SHP77 (cell line): Measurements from ENCODE around the gene ZDHHC11.

ENCODE experiments used
- DNase-seq, 2 experiments: peaks; one replicate each; lab custom pipeline; 2025; lab: John Stamatoyannopoulos, UW

ZDHHC11 gene

GRCh38 chr5:850511-851006 lies at the start of gene ZDHHC11:
ZDHHC11 (minus strand) TSS chr5:850986; CDS start chr5:850602, 384 bp downstream.
- no peak for DNase-seq

DNA sequence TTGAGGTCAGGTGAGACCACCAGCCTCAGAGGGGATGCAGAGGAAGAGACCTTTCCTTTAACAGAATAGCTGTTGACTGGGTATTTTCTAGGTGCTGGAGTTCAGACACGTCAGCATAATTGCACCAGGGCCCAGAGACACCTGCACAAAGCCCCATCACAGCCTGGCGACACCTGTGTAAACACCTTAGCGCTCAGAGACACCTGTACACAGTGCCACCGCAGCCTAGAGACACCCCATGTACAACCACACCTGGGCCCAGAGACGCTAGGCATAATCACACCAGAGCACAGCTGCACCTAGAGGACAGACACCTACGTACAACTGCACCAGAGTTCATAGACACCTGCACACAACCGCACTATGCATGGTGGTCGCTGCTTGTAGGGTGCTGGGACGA lies 42.9 kb upstream of the ZDHHC11 start:
- no peak for DNase-seq

DNA sequence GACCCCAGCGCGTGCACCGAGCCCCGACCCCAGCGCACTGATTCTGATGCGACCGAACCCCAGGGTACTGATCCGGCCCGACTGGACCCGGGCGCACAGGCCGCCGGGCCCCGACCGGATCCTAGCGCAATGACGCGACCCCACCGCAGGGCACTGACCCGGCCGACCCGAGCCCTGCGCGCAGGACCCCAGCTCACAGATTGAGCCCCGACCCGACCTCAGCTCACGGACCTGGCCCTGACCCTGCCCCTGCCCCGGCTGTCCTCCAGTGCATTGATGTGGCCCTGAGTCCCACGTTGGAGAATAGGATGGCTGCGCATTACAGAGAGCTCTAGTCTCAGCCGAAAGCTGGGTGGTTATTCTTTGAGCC lies 42.3 kb upstream of the ZDHHC11 start:
- DNase-seq = no peak

- DNase-seq = peak; percentile 81 to 93
Observed at GRCh38 chr5:892394-893136, 41.8 kb upstream of the ZDHHC11 start, which contains the start of the genes BRD9 and TRIP13. BRD9 (minus strand) TSS chr5:892801; CDS start chr5:892657, 144 bp downstream. TRIP13 (plus strand) TSS chr5:892884; CDS start chr5:892999, 115 bp downstream.

DNA sequence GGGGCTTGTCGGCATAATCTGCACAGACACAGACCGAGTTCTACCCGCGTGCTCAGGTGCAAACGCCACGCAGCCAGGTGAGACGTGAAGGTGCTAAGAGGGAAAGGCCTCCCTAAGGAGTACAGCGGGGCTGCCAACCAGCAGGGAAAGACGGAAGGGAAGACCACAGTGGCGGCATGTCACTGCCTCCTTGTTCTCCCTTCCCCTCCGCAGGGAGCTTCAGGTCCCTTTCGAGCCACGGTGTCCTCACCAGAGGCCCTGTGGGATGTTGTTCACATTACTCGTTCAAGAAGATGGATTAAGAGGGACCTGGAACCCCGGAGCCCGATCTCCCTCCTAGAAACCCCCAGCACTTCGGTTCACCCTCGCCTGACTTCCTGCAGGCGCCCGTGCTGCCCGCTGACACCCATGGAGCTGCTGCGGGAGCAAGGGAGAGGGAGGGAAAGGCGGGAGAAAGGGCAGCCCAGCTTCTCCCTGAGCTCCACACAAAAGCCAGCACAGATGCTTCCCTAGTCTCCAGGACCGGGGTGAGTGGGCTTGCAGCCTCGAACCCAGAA lies 41.1 kb upstream of the ZDHHC11 start:
- no peak for DNase-seq

DNA sequence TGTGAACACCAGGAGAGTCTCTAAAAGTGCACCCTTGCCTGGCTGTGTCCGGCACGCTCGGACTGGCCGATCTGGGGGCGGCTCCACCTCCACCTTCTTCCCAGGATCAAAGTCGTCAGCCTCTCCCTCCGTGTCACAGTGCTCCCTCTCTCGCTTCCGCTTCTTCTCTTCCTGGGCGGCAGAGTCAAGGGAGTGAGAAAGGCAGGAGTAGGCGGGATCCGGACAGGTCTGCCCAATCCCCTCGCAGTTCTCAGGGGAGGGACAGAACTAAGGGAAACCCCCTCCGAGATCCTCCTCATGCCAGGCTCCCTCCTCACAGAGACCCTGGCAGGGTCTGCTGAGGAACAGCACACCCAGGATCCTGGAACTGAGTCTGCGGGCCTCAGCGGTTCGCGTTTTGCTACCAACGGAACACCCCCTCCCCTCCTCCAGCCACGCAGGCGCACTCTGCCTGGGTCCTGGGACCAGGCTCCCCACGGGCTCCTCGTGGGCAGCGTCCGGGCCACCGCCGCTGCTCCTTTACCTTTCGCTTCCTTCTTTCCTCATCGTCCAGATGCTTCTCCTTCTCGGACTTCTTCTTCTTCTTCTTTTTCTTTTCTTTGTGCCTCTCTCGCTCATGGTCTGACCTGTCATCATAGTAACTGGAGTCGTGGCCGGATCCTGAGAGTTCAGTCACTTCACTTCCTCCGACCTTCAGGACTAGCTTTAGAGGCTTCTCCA lies 40.5 kb upstream of the ZDHHC11 start:
- DNase-seq = no peak

DNA sequence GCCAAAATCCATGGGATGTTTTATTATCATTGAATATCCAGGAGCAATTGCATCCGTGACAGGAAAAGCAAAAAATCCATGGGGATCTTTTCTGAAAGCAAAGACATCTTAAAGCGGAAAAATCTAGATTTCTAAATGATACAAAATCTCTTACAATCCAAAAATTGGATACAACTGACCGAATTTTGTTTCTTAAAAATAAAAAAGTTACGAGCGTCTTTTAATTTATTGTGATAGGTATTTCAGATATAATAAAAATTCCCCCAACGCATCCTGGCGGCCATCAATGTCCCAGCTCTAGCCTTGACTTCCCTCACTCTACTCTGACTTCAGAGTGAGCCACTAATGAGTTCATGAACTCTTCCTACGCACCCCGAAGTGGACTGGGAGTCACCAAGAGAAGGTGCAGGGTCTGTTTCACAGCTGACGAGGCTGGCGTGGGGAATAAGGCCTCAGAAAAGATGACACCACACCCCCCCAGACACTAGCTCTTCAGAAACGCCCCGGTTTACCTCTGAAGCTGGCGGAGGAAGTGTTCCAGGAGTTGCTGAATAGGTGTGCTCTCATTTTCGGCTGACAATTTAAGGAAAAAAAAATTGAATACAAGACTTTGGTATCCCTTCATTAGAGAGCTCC lies 38.4 kb upstream of the ZDHHC11 start:
- no peak for DNase-seq

DNA sequence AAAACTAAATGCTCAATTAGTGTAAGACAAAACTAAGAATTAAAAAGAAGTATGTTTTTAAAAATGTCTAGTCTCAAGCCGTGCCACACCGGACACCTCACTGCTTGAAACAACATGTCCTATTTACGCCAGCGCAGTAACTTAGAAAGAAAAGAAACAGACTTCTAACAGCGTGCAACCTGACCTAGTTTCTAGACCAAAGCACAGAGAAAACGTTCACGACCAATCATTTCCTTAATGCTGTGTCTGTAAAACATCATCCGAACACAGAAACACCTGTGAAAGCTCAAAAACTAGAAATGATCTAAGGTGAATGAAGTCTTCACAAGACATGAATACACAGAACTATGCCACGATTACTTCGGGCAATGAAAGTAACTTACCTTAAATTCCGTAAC lies 37.9 kb upstream of the ZDHHC11 start:
- no peak for DNase-seq

- no peak for DNase-seq
Observed at GRCh38 chr5:887947-888637, 37.3 kb upstream of the ZDHHC11 start.

- no peak for DNase-seq
Observed at GRCh38 chr5:886716-887325, 36.0 kb upstream of the ZDHHC11 start.

GRCh38 chr5:886036-886435 lies 35.2 kb upstream of the ZDHHC11 start:
- no peak for DNase-seq

GRCh38 chr5:885529-885928 lies 34.7 kb upstream of the ZDHHC11 start:
- no peak for DNase-seq

- DNase-seq = no peak
Observed at GRCh38 chr5:885127-885442, 34.3 kb upstream of the ZDHHC11 start.

- no peak for DNase-seq
Observed at GRCh38 chr5:884345-885126, 33.8 kb upstream of the ZDHHC11 start.

GRCh38 chr5:883475-884181 lies 32.8 kb upstream of the ZDHHC11 start:
- DNase-seq = no peak

GRCh38 chr5:882253-883183 lies 31.7 kb upstream of the ZDHHC11 start:
- no peak for DNase-seq

GRCh38 chr5:881551-881935 lies 30.8 kb upstream of the ZDHHC11 start:
- no peak for DNase-seq

DNA sequence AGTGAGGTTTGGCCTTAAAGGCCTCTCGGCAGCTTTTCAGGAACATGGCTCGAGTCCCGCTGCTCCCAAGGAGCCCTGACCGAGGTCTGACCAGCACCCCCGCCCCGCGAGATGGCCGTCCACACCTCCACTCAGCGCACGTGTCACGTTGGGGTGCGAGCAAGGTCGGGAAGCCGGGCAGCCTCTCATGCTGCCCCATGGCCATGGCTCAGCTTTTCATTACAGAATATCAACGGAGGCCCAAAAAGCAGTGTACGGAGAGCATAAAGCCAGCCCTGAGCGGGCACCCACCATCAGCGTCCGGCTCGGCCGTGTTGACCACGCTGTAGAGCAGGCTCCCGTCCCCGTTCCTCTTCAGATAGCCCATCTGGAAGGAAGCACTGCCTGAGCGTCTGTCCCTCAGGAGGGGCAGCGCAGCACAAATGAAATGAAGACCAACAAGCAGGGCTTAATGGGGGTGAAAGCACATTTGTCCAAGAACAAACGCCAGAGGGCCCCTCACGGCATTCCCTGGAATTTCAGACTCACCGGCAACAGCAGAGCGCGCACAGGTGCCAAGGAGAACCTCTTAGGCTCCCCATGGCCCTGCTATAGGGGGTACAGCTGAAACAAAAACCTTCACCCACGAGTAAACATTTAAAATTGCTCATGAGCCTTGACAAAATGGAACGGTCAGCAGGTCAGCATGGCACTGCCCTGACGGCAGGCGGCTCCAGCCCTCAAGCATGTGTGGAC lies 30.2 kb upstream of the ZDHHC11 start:
- DNase-seq = no peak
